ENCODE measurements around the gene CREBRF. TPM values are rescaled to one million over a fixed set of nuclear protein-coding genes. Genes with fewer than 3 reads are reported as not detected.

CREBRF gene
- total and polyA plus RNA-seq, 9 of the 15 experiments (the other 6 are each of a cell fraction or from before 2014, with no cell fraction given), result 1.1 to 4.9 (median 2.9) TPM

DNA sequence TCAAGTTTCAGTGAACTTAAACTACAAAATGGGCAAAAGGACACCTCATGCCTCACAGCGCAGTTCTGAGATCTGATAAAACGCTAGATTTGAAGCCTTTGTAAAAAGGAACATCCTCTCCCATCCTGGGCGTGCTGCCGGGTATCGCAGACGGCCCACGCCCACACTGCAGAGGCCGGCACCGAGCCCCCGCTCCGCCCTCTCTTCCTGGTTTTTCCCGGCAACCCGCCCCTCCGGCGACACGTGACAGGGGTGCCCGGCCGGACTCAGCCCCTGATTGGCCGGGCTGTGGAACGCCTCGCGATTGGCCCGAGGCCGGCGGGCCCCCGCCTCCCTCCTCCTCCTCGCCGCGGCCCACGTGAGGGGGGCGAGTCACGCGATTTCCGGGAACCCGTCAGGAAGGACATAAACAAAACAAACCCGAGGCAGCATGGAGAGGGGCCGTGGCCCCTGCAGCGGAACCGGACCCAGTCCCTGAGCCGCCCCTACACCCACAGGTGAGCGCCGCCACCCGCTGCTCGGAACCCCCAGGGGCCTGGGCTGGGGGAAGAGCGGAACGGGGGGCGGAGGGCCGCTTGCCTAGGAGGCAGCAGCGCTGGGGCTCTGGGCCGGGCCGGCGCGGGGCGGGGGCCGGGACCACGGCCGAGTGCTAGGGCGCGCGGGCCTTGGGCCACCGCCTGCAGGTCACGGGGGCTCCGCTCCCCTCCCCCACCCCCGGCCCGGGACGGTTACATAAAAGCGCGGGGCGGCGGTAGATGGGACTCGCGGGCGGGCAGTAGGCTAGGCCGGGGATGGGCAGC, at the start of gene CREBRF (continued):
- TF ChIP-seq, protein P1, sequence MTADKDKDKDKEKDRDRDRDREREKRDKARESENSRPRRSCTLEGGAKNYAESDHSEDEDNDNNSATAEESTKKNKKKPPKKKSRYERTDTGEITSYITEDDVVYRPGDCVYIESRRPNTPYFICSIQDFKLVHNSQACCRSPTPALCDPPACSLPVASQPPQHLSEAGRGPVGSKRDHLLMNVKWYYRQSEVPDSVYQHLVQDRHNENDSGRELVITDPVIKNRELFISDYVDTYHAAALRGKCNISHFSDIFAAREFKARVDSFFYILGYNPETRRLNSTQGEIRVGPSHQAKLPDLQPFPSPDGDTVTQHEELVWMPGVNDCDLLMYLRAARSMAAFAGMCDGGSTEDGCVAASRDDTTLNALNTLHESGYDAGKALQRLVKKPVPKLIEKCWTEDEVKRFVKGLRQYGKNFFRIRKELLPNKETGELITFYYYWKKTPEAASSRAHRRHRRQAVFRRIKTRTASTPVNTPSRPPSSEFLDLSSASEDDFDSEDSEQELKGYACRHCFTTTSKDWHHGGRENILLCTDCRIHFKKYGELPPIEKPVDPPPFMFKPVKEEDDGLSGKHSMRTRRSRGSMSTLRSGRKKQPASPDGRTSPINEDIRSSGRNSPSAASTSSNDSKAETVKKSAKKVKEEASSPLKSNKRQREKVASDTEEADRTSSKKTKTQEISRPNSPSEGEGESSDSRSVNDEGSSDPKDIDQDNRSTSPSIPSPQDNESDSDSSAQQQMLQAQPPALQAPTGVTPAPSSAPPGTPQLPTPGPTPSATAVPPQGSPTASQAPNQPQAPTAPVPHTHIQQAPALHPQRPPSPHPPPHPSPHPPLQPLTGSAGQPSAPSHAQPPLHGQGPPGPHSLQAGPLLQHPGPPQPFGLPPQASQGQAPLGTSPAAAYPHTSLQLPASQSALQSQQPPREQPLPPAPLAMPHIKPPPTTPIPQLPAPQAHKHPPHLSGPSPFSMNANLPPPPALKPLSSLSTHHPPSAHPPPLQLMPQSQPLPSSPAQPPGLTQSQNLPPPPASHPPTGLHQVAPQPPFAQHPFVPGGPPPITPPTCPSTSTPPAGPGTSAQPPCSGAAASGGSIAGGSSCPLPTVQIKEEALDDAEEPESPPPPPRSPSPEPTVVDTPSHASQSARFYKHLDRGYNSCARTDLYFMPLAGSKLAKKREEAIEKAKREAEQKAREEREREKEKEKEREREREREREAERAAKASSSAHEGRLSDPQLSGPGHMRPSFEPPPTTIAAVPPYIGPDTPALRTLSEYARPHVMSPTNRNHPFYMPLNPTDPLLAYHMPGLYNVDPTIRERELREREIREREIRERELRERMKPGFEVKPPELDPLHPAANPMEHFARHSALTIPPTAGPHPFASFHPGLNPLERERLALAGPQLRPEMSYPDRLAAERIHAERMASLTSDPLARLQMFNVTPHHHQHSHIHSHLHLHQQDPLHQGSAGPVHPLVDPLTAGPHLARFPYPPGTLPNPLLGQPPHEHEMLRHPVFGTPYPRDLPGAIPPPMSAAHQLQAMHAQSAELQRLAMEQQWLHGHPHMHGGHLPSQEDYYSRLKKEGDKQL (CRISPR knock-in tag; IDR thresholded peaks at IDR 0.05; ENCODE audit: borderline replicate concordance), result no peak
- TF ChIP-seq ZNF133 (CRISPR knock-in tag; IDR thresholded peaks at IDR 0.05) (no peak), PBX2 (CRISPR knock-in tag; IDR thresholded peaks at IDR 0.05; ENCODE audit: low read depth) (no peak), PBX2 (tag; conservative IDR thresholded peaks at IDR 0.05; ENCODE audit: low read depth) (no peak), SIX5 (IDR thresholded peaks at IDR 0.05; ENCODE audit: borderline replicate concordance in 1 of 2, insufficient read depth in 1 of 2, low read depth in 1 of 2, low read length in 2 of 2) (peak in 1 of 2 experiments; percentile 25; a peak in 1 of 4 replicates), MYBL2 (IDR thresholded peaks at IDR 0.05; ENCODE audit: low read depth) (no peak), MYBL2 (CRISPR knock-in tag; IDR thresholded peaks at IDR 0.05; ENCODE audit: borderline replicate concordance) (no peak), TAF7 (tag; IDR thresholded peaks at IDR 0.05) (no peak)
- TF ChIP-seq, protein P2, sequence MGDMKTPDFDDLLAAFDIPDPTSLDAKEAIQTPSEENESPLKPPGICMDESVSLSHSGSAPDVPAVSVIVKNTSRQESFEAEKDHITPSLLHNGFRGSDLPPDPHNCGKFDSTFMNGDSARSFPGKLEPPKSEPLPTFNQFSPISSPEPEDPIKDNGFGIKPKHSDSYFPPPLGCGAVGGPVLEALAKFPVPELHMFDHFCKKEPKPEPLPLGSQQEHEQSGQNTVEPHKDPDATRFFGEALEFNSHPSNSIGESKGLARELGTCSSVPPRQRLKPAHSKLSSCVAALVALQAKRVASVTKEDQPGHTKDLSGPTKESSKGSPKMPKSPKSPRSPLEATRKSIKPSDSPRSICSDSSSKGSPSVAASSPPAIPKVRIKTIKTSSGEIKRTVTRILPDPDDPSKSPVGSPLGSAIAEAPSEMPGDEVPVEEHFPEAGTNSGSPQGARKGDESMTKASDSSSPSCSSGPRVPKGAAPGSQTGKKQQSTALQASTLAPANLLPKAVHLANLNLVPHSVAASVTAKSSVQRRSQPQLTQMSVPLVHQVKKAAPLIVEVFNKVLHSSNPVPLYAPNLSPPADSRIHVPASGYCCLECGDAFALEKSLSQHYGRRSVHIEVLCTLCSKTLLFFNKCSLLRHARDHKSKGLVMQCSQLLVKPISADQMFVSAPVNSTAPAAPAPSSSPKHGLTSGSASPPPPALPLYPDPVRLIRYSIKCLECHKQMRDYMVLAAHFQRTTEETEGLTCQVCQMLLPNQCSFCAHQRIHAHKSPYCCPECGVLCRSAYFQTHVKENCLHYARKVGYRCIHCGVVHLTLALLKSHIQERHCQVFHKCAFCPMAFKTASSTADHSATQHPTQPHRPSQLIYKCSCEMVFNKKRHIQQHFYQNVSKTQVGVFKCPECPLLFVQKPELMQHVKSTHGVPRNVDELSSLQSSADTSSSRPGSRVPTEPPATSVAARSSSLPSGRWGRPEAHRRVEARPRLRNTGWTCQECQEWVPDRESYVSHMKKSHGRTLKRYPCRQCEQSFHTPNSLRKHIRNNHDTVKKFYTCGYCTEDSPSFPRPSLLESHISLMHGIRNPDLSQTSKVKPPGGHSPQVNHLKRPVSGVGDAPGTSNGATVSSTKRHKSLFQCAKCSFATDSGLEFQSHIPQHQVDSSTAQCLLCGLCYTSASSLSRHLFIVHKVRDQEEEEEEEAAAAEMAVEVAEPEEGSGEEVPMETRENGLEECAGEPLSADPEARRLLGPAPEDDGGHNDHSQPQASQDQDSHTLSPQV (IDR thresholded peaks at IDR 0.05), result no peak
- TF ChIP-seq, protein P3, sequence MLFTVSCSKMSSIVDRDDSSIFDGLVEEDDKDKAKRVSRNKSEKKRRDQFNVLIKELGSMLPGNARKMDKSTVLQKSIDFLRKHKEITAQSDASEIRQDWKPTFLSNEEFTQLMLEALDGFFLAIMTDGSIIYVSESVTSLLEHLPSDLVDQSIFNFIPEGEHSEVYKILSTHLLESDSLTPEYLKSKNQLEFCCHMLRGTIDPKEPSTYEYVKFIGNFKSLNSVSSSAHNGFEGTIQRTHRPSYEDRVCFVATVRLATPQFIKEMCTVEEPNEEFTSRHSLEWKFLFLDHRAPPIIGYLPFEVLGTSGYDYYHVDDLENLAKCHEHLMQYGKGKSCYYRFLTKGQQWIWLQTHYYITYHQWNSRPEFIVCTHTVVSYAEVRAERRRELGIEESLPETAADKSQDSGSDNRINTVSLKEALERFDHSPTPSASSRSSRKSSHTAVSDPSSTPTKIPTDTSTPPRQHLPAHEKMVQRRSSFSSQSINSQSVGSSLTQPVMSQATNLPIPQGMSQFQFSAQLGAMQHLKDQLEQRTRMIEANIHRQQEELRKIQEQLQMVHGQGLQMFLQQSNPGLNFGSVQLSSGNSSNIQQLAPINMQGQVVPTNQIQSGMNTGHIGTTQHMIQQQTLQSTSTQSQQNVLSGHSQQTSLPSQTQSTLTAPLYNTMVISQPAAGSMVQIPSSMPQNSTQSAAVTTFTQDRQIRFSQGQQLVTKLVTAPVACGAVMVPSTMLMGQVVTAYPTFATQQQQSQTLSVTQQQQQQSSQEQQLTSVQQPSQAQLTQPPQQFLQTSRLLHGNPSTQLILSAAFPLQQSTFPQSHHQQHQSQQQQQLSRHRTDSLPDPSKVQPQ (CRISPR knock-in tag; IDR thresholded peaks at IDR 0.05; ENCODE audit: borderline replicate concordance), result peak; percentile 95
